K562 (cell line): ENCODE results near the gene IPP. TPM values are rescaled to one million over a fixed set of nuclear protein-coding genes. Genes with fewer than 3 reads are reported as not detected.

Experiments used
- BMI1 ChIP-seq: fragments of 150-350 bp; IDR thresholded peaks from 2 replicates; pipeline ENCODE4 v1.6.1; 2014; ENCODE audit warnings: low read length
- SIX5 ChIP-seq, 2 experiments: IDR thresholded peaks; 2 replicates each; pipeline ENCODE4 v1.6.1; 2011; ENCODE audit warnings: low read length in 2 of 2, borderline replicate concordance in 1 of 2, low read depth in 1 of 2, mild to moderate bottlenecking in 1 of 2, moderate library complexity in 1 of 2; ENCODE audit not compliant: insufficient read depth in 1 of 2
- ZNF143 ChIP-seq: sonication (generic); formaldehyde crosslinking; IDR thresholded peaks from 2 replicates; pipeline ENCODE4 v1.9.0; 2022; ENCODE audit warnings: mild to moderate bottlenecking, missing genetic modification reagents
- polyA plus RNA-seq, 8 experiments: library from polyadenylated mRNA; depleted of rRNA in 4 of 8; stranded (reverse) in 5 of 8; unstranded in 3 of 8; fragments of >200 nt; fragmentation: Nextera tagmentation in 2 of 8; fragmentation: Illumina TruSeq in 1 of 8; extraction: Ambion mirVana in 2 of 8; extraction: Trizol in 1 of 8; gene quantifications; 2 replicates each; pipeline versions ENCODE4 v1.2.1 to v1.2.3, GENCODE V29; 2011 to 2014; ENCODE audit warnings: inconsistent platforms in 1 of 8, missing spikeins in 1 of 8
- total RNA-seq, 7 experiments: library from RNA; depleted of rRNA in 6 of 7; stranded (reverse); fragments of >200 nt in 6 of 7; fragmentation: Illumina TruSeq in 2 of 7; extraction: Trizol in 2 of 7; gene quantifications; 2 replicates each; pipeline versions ENCODE4 v1.2.1 to v1.2.3, GENCODE V29; 2011 to 2021; ENCODE audit warnings: low replicate concordance in 1 of 7
- TF ChIP-seq, protein P1 (sequence below): fragments of 250-450 bp; sonication (Bioruptor Pico); IDR thresholded peaks from 2 replicates; pipeline ENCODE4 v1.8.0; 2022; ENCODE audit warnings: inconsistent platforms
- TF ChIP-seq, protein P2 (sequence below): fragments of 200-600 bp; sonication (generic); IDR thresholded peaks from one replicate; pipeline ENCODE4 v1.6.1; 2012; ENCODE audit warnings: mild to moderate bottlenecking, low read depth, low read length, inconsistent platforms
- TF ChIP-seq, protein P3 (sequence below): fragments of 450-650 bp; formaldehyde crosslinking; IDR thresholded peaks from 2 replicates; pipeline ENCODE4 v1.4.0; 2022; ENCODE audit warnings: missing genetic modification characterization
- TF ChIP-seq, protein P4 (sequence below), 2 experiments: fragments of 150-350 bp in 1 of 2; IDR thresholded peaks; 2 replicates each; pipeline ENCODE4 v1.6.1; 2012 to 2016; ENCODE audit warnings: low read depth in 2 of 2, low read length in 2 of 2, mild to moderate bottlenecking in 1 of 2, moderate library complexity in 1 of 2

The IPP gene
- total and polyA plus RNA-seq, 9 of the 15 experiments (the other 6 are each of a cell fraction or from before 2014, with no cell fraction given), result 6.9 to 15.1 (median 9.7) TPM

DNA sequence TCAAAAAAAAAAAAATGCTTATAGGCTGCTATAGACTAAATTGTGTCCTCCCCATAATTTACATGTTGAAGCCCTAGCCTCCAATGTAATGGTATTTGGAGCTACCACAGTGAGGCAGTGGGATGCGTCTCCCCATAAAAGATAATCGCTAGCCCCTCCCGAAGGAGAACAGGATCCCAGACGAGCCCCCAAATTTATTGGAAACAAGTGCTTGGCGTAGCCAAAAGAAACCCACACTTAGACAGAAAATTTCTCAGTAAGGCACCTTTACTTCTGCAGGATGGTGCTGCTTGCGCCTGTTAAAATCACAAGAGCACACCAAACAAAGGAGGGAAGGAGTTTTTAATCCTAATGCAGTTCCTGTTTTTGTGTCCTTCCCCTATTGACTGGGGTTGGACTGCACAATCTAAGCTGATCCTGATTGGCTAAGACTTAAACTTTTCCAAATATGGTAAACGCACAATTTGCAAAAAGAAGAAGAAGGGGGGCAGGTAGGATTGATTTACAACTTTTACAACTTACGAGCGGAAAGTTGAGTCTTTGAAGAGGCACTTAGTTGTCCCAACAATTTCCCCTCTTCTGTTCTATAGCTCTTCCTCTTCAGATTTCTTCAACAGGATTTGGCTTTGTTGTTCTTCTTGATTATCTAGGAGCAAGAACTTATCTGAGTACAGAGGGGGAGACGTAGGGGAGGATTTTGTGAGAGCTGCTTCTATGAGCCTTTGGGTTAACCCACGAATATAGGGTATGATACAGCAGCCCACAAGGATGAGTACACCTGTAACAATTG, 3.0 kb upstream of the IPP start (continued):
- TF ChIP-seq SIX5 (IDR thresholded peaks at IDR 0.05; ENCODE audit: borderline replicate concordance in 1 of 2, insufficient read depth in 1 of 2, low read depth in 1 of 2, low read length in 2 of 2), result no peak
- TF ChIP-seq, protein P1, sequence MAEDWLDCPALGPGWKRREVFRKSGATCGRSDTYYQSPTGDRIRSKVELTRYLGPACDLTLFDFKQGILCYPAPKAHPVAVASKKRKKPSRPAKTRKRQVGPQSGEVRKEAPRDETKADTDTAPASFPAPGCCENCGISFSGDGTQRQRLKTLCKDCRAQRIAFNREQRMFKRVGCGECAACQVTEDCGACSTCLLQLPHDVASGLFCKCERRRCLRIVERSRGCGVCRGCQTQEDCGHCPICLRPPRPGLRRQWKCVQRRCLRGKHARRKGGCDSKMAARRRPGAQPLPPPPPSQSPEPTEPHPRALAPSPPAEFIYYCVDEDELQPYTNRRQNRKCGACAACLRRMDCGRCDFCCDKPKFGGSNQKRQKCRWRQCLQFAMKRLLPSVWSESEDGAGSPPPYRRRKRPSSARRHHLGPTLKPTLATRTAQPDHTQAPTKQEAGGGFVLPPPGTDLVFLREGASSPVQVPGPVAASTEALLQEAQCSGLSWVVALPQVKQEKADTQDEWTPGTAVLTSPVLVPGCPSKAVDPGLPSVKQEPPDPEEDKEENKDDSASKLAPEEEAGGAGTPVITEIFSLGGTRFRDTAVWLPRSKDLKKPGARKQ (CRISPR knock-in tag), result no peak
- TF ChIP-seq, protein P2, sequence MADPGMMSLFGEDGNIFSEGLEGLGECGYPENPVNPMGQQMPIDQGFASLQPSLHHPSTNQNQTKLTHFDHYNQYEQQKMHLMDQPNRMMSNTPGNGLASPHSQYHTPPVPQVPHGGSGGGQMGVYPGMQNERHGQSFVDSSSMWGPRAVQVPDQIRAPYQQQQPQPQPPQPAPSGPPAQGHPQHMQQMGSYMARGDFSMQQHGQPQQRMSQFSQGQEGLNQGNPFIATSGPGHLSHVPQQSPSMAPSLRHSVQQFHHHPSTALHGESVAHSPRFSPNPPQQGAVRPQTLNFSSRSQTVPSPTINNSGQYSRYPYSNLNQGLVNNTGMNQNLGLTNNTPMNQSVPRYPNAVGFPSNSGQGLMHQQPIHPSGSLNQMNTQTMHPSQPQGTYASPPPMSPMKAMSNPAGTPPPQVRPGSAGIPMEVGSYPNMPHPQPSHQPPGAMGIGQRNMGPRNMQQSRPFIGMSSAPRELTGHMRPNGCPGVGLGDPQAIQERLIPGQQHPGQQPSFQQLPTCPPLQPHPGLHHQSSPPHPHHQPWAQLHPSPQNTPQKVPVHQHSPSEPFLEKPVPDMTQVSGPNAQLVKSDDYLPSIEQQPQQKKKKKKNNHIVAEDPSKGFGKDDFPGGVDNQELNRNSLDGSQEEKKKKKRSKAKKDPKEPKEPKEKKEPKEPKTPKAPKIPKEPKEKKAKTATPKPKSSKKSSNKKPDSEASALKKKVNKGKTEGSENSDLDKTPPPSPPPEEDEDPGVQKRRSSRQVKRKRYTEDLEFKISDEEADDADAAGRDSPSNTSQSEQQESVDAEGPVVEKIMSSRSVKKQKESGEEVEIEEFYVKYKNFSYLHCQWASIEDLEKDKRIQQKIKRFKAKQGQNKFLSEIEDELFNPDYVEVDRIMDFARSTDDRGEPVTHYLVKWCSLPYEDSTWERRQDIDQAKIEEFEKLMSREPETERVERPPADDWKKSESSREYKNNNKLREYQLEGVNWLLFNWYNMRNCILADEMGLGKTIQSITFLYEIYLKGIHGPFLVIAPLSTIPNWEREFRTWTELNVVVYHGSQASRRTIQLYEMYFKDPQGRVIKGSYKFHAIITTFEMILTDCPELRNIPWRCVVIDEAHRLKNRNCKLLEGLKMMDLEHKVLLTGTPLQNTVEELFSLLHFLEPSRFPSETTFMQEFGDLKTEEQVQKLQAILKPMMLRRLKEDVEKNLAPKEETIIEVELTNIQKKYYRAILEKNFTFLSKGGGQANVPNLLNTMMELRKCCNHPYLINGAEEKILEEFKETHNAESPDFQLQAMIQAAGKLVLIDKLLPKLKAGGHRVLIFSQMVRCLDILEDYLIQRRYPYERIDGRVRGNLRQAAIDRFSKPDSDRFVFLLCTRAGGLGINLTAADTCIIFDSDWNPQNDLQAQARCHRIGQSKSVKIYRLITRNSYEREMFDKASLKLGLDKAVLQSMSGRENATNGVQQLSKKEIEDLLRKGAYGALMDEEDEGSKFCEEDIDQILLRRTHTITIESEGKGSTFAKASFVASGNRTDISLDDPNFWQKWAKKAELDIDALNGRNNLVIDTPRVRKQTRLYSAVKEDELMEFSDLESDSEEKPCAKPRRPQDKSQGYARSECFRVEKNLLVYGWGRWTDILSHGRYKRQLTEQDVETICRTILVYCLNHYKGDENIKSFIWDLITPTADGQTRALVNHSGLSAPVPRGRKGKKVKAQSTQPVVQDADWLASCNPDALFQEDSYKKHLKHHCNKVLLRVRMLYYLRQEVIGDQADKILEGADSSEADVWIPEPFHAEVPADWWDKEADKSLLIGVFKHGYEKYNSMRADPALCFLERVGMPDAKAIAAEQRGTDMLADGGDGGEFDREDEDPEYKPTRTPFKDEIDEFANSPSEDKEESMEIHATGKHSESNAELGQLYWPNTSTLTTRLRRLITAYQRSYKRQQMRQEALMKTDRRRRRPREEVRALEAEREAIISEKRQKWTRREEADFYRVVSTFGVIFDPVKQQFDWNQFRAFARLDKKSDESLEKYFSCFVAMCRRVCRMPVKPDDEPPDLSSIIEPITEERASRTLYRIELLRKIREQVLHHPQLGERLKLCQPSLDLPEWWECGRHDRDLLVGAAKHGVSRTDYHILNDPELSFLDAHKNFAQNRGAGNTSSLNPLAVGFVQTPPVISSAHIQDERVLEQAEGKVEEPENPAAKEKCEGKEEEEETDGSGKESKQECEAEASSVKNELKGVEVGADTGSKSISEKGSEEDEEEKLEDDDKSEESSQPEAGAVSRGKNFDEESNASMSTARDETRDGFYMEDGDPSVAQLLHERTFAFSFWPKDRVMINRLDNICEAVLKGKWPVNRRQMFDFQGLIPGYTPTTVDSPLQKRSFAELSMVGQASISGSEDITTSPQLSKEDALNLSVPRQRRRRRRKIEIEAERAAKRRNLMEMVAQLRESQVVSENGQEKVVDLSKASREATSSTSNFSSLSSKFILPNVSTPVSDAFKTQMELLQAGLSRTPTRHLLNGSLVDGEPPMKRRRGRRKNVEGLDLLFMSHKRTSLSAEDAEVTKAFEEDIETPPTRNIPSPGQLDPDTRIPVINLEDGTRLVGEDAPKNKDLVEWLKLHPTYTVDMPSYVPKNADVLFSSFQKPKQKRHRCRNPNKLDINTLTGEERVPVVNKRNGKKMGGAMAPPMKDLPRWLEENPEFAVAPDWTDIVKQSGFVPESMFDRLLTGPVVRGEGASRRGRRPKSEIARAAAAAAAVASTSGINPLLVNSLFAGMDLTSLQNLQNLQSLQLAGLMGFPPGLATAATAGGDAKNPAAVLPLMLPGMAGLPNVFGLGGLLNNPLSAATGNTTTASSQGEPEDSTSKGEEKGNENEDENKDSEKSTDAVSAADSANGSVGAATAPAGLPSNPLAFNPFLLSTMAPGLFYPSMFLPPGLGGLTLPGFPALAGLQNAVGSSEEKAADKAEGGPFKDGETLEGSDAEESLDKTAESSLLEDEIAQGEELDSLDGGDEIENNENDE, result no peak
- TF ChIP-seq, protein P3, sequence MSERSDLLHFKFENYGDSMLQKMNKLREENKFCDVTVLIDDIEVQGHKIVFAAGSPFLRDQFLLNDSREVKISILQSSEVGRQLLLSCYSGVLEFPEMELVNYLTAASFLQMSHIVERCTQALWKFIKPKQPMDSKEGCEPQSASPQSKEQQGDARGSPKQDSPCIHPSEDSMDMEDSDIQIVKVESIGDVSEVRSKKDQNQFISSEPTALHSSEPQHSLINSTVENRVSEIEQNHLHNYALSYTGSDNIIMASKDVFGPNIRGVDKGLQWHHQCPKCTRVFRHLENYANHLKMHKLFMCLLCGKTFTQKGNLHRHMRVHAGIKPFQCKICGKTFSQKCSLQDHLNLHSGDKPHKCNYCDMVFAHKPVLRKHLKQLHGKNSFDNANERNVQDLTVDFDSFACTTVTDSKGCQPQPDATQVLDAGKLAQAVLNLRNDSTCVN (CRISPR knock-in tag), result no peak; the same call in 1 of the 2 replicates
- TF ChIP-seq BMI1, result no peak
- TF ChIP-seq, protein P4, sequence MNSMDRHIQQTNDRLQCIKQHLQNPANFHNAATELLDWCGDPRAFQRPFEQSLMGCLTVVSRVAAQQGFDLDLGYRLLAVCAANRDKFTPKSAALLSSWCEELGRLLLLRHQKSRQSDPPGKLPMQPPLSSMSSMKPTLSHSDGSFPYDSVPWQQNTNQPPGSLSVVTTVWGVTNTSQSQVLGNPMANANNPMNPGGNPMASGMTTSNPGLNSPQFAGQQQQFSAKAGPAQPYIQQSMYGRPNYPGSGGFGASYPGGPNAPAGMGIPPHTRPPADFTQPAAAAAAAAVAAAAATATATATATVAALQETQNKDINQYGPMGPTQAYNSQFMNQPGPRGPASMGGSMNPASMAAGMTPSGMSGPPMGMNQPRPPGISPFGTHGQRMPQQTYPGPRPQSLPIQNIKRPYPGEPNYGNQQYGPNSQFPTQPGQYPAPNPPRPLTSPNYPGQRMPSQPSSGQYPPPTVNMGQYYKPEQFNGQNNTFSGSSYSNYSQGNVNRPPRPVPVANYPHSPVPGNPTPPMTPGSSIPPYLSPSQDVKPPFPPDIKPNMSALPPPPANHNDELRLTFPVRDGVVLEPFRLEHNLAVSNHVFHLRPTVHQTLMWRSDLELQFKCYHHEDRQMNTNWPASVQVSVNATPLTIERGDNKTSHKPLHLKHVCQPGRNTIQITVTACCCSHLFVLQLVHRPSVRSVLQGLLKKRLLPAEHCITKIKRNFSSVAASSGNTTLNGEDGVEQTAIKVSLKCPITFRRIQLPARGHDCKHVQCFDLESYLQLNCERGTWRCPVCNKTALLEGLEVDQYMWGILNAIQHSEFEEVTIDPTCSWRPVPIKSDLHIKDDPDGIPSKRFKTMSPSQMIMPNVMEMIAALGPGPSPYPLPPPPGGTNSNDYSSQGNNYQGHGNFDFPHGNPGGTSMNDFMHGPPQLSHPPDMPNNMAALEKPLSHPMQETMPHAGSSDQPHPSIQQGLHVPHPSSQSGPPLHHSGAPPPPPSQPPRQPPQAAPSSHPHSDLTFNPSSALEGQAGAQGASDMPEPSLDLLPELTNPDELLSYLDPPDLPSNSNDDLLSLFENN (IDR thresholded peaks at IDR 0.05; ENCODE audit: low read depth in 2 of 2, low read length in 2 of 2), result no peak
- no peak for TF ChIP-seq ZNF143 (CRISPR knock-in tag)
